NCI-H1092 treated with DMSO at 0.1 percent for 48 hours (cell line): ENCODE data around the gene ORM2.
"Not testable (repeated sequence)": the region's sequence is repeated elsewhere in the genome, so short reads cannot be mapped to it uniquely, and the experiment has no call there.

Source experiments
- DNase-seq: peaks from one replicate; lab custom pipeline; 2025; lab: John Stamatoyannopoulos, UW

ORM2 gene

GRCh38 chr9:114314881-114315722 lies 14.6 kb upstream of the ORM2 start:
- no peak for DNase-seq

DNA sequence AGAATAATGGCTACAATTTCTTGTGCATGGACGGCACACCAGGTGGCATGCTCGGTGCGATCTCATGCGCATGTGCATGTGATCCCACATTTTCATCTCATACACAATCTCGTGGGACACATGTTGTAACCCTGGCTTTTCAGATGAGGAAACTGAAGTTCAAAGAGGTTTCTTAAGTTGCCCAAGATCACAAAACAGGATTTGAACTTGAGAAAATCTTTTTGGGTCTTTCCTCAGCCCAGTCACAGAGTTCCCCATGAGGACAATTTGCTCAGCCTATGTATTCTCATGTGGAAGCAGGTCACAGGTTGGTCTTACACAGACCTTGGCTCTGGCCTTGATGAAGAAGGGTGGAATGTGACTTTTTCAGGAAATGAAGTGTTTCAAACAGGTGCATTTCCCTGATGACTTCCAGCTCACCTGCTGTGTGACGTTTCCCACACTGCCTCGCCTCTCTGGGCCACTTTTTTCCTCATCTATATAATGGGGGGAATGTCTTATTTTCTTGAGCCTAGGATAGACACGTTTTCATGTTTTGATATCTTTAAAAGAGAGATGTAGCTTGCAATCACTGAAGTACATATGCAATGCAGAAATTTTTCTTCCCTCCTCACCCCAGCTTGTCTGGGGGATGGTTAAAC lies 13.8 kb upstream of the ORM2 start:
- no peak for DNase-seq

- DNase-seq: no peak
Observed at GRCh38 chr9:114316605-114317230, 13.0 kb upstream of the ORM2 start.

DNA sequence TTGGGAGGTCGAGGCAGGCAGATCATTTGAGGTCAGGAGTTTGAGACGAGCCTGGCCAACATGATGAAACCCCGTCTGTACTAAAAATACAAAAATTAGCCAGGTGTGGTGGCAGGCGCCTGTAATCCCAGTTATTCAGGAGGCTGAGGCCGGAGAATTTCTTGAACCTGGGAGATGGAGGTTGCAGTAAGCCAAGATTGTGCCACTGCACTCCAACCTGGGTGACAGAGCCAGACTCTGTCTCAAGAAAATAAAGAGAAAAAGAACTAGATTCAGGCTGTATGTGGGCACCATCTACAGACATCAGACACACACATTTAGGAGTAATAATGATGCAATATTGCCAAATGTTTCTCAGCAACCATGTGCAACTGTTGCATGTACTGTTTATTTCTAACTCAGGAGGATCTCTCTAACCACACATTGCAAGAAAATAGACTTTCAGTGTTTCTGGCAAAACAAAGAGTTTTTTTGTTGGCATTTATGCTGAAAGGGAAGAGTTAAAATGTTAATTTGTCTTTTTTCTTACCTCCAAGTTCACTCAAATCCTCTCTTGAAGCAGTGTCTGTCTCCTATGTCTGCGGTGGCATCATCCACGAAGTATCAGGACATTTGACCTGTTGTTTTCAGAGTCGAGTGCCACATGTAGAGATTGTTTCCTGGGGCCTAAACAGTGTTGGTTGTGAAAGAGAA lies 11.9 kb upstream of the ORM2 start:
- DNase-seq: no peak

- DNase-seq: no peak
Observed at GRCh38 chr9:114318416-114318815, 11.3 kb upstream of the ORM2 start.

GRCh38 chr9:114319147-114319546 lies 10.5 kb upstream of the ORM2 start:
- DNase-seq: no peak

GRCh38 chr9:114320710-114321109 lies 9.0 kb upstream of the ORM2 start:
- not testable (repeated sequence) for DNase-seq

DNA sequence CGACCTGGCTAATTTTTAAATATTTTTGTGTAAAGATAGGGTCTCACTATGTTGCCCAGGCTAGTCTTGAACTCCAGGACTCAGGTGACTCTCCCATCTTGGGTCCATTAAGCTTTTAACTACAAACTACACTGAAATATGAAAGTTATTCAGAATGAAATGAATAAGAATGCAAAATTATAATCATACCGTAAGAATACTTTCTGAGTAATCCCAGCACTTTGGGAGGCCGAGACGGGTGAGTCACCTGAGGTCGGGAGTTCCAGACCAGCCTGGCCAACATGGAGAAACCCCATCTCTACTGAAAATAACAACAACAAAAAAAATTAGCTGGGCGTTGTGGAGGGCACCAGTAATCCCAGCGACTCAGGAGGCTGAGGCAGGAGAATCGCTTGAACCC lies 7.9 kb upstream of the ORM2 start:
- no peak for DNase-seq

GRCh38 chr9:114322160-114322818 lies 7.4 kb upstream of the ORM2 start:
- DNase-seq: not testable (repeated sequence)

GRCh38 chr9:114322831-114323531 lies 6.7 kb upstream of the ORM2 start, which contains the start of gene ORM1:
Gene ORM1, plus strand, starts transcription at chr9:114323098. Its CDS starts 36 bp downstream, at chr9:114323134.
- DNase-seq: not testable (repeated sequence)

DNA sequence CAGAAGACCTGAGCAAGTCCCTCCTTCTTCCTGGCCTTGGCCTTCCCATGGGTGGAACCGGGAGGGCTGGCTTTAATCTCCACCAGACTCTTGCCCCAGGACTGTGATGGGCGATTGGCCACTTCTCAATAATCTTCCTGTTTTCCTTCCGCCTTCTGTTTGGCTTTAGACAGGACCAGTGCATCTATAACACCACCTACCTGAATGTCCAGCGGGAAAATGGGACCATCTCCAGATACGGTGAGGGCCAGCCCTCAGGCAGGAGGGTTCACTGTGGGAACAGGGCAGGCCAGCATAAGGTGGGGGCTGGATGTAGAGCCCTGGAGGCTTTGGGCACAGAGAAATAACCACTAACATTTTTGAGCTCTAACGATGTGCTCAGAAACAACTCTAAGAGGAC lies 5.8 kb upstream of the ORM2 start:
- not testable (repeated sequence) for DNase-seq

- no peak for DNase-seq
Observed at GRCh38 chr9:114324492-114324891, 5.2 kb upstream of the ORM2 start.

DNA sequence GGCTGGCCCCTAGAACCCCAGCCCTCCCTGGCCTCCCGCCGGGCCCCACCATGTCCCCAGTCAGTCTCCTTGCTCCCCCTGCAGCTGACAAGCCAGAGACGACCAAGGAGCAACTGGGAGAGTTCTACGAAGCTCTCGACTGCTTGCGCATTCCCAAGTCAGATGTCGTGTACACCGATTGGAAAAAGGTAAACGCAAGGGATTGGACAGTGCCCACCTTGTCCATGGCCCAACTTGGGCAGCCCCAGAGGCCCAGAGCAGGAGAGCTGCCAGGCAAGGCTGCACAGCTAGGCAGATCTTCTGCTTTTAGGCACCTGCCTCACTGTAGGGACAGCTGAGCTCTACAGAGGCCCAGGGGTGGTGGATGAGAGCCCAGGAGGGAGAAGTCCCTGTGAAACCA lies 4.7 kb upstream of the ORM2 start:
- not testable (repeated sequence) for DNase-seq

- DNase-seq: not testable (repeated sequence)
Observed at GRCh38 chr9:114325684-114326254, 3.9 kb upstream of the ORM2 start.

DNA sequence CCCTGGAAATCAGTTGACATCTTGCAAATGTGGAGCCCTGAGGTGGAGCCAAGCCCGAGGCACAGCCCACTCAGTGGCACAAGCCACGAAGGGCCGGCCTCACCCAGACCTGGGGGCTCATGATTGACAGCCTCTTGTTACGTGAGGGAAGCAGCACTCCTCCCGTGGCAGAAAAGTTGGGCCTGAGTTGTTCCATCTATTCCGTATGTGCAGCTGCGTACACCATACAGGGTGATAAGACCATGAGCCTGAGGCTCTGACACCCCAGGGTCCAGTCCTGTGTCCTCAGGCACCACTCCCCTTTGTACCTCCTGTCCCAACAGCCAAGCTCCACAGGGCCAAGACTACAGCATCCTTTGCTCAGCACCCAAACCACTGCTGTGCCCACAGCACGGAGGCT lies 1.9 kb upstream of the ORM2 start:
- no peak for DNase-seq

- not testable (repeated sequence) for DNase-seq
Observed at GRCh38 chr9:114328357-114328820, 1.3 kb upstream of the ORM2 start.

GRCh38 chr9:114328937-114329624 lies 588 bp upstream of the ORM2 start:
- DNase-seq: not testable (repeated sequence)

- DNase-seq: no peak
Observed at GRCh38 chr9:114330636-114331035, 967 bp downstream of the ORM2 start.

- DNase-seq: not testable (repeated sequence)
Observed at GRCh38 chr9:114331229-114332195, 1.8 kb downstream of the ORM2 start.
